HG03097 (cell line): ENCODE data around the gene TRPM1.

Source experiments
- ATAC-seq: cut with Tn5 transposase; IDR thresholded peaks from one replicate; pipeline ENCODE4 v1.9.1; 2021; ENCODE audit not compliant: unreplicated experiment, low FRiP score

Gene TRPM1

GRCh38 chr15:31051496-31052080 is 49.9 kb downstream of the TRPM1 start:
- ATAC-seq: no peak

- no peak for ATAC-seq
These were observed 50.6 kb downstream of the TRPM1 start for GRCh38 chr15:31050953-31051352.

GRCh38 chr15:31049682-31050615 is 51.6 kb downstream of the TRPM1 start:
- ATAC-seq: no peak

GRCh38 chr15:31049111-31049510 is 52.4 kb downstream of the TRPM1 start:
- no peak for ATAC-seq

GRCh38 chr15:31047437-31047836 is 54.1 kb downstream of the TRPM1 start:
- ATAC-seq: no peak

GRCh38 chr15:31046759-31047359 is 54.7 kb downstream of the TRPM1 start:
- ATAC-seq: no peak

- ATAC-seq: no peak
These were observed 55.9 kb downstream of the TRPM1 start for GRCh38 chr15:31045606-31046005.

- ATAC-seq: no peak
These were observed 58.8 kb downstream of the TRPM1 start for GRCh38 chr15:31042751-31043150.

- ATAC-seq: no peak
These were observed 59.9 kb downstream of the TRPM1 start for GRCh38 chr15:31041610-31042009.

- ATAC-seq: no peak
These were observed 60.9 kb downstream of the TRPM1 start for GRCh38 chr15:31040611-31041010.

- no peak for ATAC-seq
These were observed 61.6 kb downstream of the TRPM1 start for GRCh38 chr15:31039961-31040360.

GRCh38 chr15:31037731-31038477 is 63.6 kb downstream of the TRPM1 start:
- ATAC-seq: no peak

- no peak for ATAC-seq
These were observed 64.7 kb downstream of the TRPM1 start for GRCh38 chr15:31036783-31037182.

GRCh38 chr15:31035610-31036009 is 65.9 kb downstream of the TRPM1 start:
- no peak for ATAC-seq

GRCh38 chr15:31034152-31034551 is 67.4 kb downstream of the TRPM1 start:
- no peak for ATAC-seq

GRCh38 chr15:31032961-31033371 is 68.6 kb downstream of the TRPM1 start:
- no peak for ATAC-seq

- ATAC-seq: no peak
These were observed 70.0 kb downstream of the TRPM1 start for GRCh38 chr15:31031471-31032067.

GRCh38 chr15:31027910-31028578 is 73.5 kb downstream of the TRPM1 start:
- no peak for ATAC-seq

GRCh38 chr15:31025996-31026395 is 75.5 kb downstream of the TRPM1 start:
- ATAC-seq: no peak

GRCh38 chr15:31024979-31025378 is 76.5 kb downstream of the TRPM1 start:
- ATAC-seq: no peak
